ENCODE results near the gene OBSCN. TPM values are rescaled to one million over a fixed set of nuclear protein-coding genes. Genes with fewer than 3 reads are reported as not detected.
"Not testable (repeated sequence)": the region's sequence is repeated elsewhere in the genome, so short reads cannot be mapped to it uniquely, and the experiment has no call there.

The OBSCN gene
- total RNA-seq, 1 donor = 13.0 TPM

DNA sequence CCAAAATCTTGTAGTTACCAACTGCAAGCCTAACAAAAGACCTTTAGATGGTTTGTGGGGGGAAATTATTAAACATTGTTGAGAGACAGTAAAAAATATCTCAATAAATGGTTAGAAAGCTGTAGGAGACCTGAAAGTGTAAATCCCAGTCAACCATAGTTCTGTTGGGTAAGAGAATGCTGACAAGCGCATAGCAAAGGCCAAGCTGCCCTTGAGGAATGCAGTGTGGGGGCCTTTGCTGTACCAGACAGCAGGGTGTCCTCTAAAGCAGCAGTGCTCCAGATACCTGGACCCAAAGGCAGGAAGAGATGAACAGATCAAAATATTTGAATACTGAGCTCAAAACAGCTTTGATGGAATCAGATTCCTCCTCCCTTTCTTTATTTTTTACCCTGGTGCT lies 54.6 kb downstream of the OBSCN start:
- DNase-seq (ENCODE audit: low read depth) = no peak
- TF ChIP-seq, protein P1, sequence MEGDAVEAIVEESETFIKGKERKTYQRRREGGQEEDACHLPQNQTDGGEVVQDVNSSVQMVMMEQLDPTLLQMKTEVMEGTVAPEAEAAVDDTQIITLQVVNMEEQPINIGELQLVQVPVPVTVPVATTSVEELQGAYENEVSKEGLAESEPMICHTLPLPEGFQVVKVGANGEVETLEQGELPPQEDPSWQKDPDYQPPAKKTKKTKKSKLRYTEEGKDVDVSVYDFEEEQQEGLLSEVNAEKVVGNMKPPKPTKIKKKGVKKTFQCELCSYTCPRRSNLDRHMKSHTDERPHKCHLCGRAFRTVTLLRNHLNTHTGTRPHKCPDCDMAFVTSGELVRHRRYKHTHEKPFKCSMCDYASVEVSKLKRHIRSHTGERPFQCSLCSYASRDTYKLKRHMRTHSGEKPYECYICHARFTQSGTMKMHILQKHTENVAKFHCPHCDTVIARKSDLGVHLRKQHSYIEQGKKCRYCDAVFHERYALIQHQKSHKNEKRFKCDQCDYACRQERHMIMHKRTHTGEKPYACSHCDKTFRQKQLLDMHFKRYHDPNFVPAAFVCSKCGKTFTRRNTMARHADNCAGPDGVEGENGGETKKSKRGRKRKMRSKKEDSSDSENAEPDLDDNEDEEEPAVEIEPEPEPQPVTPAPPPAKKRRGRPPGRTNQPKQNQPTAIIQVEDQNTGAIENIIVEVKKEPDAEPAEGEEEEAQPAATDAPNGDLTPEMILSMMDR (IDR thresholded peaks at IDR 0.05; ENCODE audit: insufficient read depth, low read depth, low read length) = no peak
- no peak overlapping the region for H3K4me3 ChIP-seq (ENCODE audit: low read depth, low read length)

- H3K4me3 ChIP-seq (ENCODE audit: low read depth, low read length) = no peak overlapping the region
- no peak for DNase-seq (ENCODE audit: low read depth)
- TF ChIP-seq, protein P1 (IDR thresholded peaks at IDR 0.05; ENCODE audit: insufficient read depth, low read depth, low read length) = no peak
Observed at GRCh38 chr1:228263636-228264035, 55.8 kb downstream of the OBSCN start.

- no peak for DNase-seq (ENCODE audit: low read depth)
- H3K4me3 ChIP-seq (ENCODE audit: low read depth, low read length) = no peak overlapping the region
- TF ChIP-seq, protein P1 (IDR thresholded peaks at IDR 0.05; ENCODE audit: insufficient read depth, low read depth, low read length) = no peak
Observed at GRCh38 chr1:228264090-228264829, 56.4 kb downstream of the OBSCN start.

GRCh38 chr1:228265167-228265566 lies 57.3 kb downstream of the OBSCN start:
- DNase-seq (ENCODE audit: low read depth) = peak; percentile 36
- no peak overlapping the region for H3K4me3 ChIP-seq (ENCODE audit: low read depth, low read length)
- TF ChIP-seq, protein P1 (IDR thresholded peaks at IDR 0.05; ENCODE audit: insufficient read depth, low read depth, low read length) = peak; percentile 41

- TF ChIP-seq, protein P1 (IDR thresholded peaks at IDR 0.05; ENCODE audit: insufficient read depth, low read depth, low read length) = no peak
- no peak overlapping the region for H3K4me3 ChIP-seq (ENCODE audit: low read depth, low read length)
- DNase-seq (ENCODE audit: low read depth) = peak; percentile 23
Observed at GRCh38 chr1:228267962-228268880, 60.4 kb downstream of the OBSCN start.

DNA sequence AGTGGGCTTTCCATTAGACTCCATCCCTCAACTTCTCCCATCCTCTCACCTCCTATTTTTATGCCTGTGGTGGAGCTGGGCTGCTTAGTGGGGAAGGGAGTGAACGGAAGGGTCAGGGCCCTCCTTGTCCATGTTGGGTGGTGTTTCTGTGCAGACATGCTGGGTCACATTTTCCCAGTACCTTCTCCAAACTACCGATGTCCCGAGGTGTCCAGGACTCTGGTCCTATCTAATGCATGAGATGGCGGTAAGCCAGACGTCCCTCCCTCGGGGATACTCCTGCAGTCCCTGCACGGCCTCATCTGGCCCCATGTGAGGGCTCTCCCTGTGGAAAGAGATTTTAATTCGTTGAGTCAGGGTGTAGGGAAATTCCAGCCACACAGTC lies 61.0 kb downstream of the OBSCN start:
- no peak overlapping the region for H3K4me3 ChIP-seq (ENCODE audit: low read depth, low read length)
- no peak for DNase-seq (ENCODE audit: low read depth)
- TF ChIP-seq, protein P1 (IDR thresholded peaks at IDR 0.05; ENCODE audit: insufficient read depth, low read depth, low read length) = no peak

GRCh38 chr1:228269431-228269830 lies 61.6 kb downstream of the OBSCN start:
- DNase-seq (ENCODE audit: low read depth); H3K4me3 ChIP-seq (ENCODE audit: low read depth, low read length): not testable (repeated sequence)
